Stomach (tissue), 4 donors: ENCODE measurements around the gene UBE2R2.
"Not testable (repeated sequence)": the region's sequence is repeated elsewhere in the genome, so short reads cannot be mapped to it uniquely, and the experiment has no call there.

Source experiments
- POLR2AphosphoS5 ChIP-seq, 3 donors: sonication (generic); formaldehyde crosslinking; IDR thresholded peaks; one replicate each; pipeline ENCODE4 v1.6.1; 2016; ENCODE audit warnings: antibody characterized with exemption in 3 of 3
- TF ChIP-seq, protein P1 (sequence below), 7 experiments: fragments of 450-650 bp in 4 of 7; fragments of 200-600 bp in 3 of 7; sonication (generic) in 3 of 7; IDR thresholded peaks; one replicate each; pipeline ENCODE4 v1.5.1; 2016 to 2019; ENCODE audit warnings: antibody characterized with exemption in 7 of 7, control low read depth in 2 of 7, mild to moderate bottlenecking in 1 of 7

DNA sequence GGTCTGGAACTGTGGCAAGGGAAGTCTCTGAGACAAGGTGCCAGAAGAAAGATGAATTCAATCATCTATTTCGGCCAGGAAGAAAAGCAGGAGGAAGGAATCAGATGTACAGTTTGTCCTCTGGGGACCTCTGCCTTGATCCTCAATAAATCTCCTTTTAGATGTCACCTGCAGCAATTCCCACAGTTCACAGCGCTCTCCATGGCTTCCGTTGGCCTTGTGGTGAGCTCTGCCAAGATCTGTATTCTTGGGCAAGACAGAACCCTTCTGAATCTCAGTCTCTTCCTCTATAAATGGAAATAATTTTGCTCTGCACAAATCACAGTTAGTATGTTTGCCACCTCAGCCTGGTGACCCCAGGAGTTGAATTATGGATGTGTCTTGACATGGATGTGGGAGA, 12.8 kb upstream of the UBE2R2 start:
- TF ChIP-seq, protein P1, sequence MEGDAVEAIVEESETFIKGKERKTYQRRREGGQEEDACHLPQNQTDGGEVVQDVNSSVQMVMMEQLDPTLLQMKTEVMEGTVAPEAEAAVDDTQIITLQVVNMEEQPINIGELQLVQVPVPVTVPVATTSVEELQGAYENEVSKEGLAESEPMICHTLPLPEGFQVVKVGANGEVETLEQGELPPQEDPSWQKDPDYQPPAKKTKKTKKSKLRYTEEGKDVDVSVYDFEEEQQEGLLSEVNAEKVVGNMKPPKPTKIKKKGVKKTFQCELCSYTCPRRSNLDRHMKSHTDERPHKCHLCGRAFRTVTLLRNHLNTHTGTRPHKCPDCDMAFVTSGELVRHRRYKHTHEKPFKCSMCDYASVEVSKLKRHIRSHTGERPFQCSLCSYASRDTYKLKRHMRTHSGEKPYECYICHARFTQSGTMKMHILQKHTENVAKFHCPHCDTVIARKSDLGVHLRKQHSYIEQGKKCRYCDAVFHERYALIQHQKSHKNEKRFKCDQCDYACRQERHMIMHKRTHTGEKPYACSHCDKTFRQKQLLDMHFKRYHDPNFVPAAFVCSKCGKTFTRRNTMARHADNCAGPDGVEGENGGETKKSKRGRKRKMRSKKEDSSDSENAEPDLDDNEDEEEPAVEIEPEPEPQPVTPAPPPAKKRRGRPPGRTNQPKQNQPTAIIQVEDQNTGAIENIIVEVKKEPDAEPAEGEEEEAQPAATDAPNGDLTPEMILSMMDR (IDR thresholded peaks at IDR 0.05) = not testable (repeated sequence)
- not testable (repeated sequence) for TF ChIP-seq POLR2AphosphoS5 (IDR thresholded peaks at IDR 0.05)
